HG03442 (cell line): ENCODE measurements around the gene GPR180.

Source experiments
- ATAC-seq: cut with Tn5 transposase; IDR thresholded peaks from one replicate; pipeline ENCODE4 v1.9.1; 2021; ENCODE audit warnings: mild to moderate bottlenecking, moderate library complexity; ENCODE audit not compliant: unreplicated experiment

GPR180 gene

GRCh38 chr13:94640721-94641120, 39.1 kb downstream of the GPR180 start:
- ATAC-seq, result no peak

DNA sequence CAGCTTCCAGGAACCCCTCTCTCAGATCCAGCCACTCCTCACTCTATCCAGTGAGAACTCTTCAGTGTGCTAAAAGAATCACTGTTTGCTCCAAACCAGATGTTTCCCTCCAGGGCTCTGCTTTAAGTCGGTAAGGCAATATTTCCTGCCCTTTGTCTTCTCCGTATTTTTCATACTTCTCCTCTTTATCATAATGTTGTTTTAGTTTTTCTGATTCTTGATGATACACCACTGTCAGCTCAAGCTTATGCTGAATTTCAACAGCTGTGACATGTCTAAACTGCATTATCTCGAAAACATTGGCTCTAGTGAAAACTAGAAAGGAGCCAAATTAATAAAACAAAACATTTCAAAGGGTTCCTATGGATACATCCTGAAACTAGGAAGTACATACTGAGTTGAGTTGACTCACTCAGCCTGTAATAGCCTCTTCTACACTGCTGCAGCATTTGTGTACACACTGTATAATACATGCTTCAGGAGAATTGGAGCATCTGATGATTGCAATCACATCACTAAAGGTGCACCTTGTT, 39.8 kb downstream of the GPR180 start:
- no peak for ATAC-seq

DNA sequence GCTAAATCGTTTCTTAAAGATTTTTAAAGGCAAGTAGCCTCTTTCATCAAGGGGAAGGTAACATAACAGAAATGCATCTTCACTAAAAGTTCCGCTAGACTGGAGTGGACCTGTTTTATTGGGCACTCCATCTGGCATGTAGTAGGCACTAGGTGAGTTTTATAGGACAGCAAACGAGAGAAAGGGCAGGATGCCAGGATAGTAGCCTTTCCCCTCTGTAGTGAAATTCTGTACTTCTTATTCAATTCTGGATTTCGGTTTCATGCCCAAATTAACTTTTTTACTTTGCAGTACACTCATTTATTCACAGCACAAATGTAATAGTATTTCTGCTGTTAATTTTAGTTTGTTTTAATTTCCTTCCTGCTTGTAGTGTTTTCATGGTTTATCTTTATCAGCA, 45.2 kb downstream of the GPR180 start:
- ATAC-seq, result peak; percentile 88

- ATAC-seq, result peak; percentile 4
Observed at GRCh38 chr13:94656176-94656575, 54.5 kb downstream of the GPR180 start.

GRCh38 chr13:94656766-94657165, 55.1 kb downstream of the GPR180 start:
- ATAC-seq, result peak; percentile 97

GRCh38 chr13:94657167-94657566, 55.5 kb downstream of the GPR180 start:
- ATAC-seq, result peak; percentile 33

GRCh38 chr13:94658926-94659597, 57.4 kb downstream of the GPR180 start:
- no peak for ATAC-seq

DNA sequence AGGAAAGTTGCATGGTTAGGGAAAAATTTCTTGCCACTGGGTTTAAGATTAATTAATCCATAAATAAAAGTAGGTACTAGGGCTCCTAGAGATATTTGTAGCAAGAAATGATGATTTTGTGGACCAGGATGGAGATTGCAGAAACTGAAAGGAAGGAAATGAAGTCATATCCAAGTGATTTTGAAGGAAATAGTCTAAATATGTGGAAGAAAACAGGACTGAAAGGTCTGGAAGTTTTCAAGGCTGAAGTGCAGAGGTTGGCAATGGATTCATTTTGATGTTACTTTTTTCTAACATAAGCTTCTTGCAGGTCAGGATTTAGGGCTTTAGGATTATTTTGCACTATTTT, 57.9 kb downstream of the GPR180 start:
- no peak for ATAC-seq

DNA sequence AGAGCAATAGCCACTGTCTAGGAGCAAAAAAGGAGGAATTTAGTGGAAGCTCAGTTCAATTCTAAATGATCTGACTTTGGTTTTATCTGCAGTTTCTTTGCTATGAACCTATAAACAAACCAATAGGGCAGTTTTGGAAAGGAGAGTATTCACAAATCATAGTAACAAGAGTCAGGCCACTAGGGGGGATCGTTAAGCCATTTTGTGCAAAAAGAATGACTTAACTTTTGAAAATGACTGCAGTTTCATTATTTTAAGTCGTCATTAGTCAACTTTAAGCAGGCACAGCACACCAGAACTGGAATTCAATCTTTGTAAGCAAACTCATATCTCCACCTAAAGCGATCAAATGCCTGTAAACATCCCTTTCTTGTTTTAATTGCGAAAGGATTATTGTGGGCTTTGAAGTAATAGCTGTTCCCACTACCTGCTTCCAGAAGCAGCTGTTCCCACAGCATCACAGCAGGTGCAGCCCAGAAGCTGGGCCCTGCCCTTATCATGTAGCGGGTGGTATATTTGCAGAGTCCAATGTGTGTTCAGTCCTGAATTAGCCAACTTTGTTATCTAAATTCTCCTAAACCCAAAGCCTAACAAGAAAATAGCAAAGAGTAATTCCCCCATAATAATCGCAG, 59.2 kb downstream of the GPR180 start:
- ATAC-seq, result no peak

DNA sequence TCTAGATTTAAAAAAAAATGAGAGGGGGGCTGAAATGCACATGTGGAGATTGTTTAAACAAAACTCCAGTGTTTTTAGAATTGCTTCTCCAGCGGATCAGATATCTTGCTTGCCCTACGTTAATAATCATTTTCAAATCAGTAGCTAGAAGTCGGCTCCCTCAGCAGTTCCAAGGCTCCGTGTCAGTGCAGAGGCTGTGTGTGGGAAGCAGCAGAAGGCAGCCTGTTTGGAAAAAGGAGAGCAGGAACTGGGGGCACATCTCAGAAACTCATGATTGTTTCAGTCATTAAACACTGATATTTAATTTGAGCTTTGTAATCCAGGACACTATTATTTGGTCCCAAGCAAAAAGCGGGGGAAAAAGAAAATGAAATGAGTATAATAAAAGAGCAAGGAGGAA, 59.7 kb downstream of the GPR180 start:
- ATAC-seq, result no peak

- no peak for ATAC-seq
Observed at GRCh38 chr13:94662274-94662945, 60.8 kb downstream of the GPR180 start.

DNA sequence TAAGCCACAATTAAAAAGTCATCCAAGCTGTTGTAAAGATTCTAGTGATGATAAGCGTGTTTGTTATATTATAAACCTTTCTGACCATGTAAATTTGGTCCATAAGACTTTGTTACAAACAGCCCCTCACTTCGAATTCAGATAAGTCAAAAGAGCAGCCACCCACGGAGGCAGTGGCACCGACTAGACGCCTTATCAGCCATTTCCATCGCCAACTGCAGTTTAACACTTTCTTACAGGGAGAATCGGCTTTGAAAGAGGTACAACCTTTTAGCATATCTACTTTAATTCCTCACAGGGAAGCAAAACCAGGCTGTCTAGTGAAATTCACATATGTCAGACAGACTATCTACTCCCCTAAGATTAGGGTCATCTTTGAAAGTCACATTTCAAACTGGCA, 63.2 kb downstream of the GPR180 start:
- ATAC-seq, result no peak

GRCh38 chr13:94666065-94666464, 64.4 kb downstream of the GPR180 start:
- no peak for ATAC-seq

DNA sequence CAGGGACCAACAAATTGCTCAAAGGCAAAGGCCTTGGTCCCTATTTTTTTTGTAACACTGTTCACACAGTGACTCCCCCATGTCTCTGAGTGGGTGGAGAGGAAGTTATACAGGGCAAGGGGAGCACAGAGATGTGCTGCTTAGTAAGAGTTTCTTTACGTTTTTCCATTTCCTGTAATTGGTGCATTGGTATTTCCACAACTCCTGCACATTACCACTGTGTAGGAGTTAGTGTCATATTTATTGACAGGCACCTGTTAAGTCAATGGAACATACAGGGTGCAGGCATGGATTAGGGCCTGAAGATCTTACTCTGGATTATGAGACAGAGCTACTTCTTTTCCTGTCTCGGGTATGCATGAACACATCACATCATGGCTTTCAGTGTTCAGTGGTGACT, 65.5 kb downstream of the GPR180 start:
- ATAC-seq, result peak; percentile 68

DNA sequence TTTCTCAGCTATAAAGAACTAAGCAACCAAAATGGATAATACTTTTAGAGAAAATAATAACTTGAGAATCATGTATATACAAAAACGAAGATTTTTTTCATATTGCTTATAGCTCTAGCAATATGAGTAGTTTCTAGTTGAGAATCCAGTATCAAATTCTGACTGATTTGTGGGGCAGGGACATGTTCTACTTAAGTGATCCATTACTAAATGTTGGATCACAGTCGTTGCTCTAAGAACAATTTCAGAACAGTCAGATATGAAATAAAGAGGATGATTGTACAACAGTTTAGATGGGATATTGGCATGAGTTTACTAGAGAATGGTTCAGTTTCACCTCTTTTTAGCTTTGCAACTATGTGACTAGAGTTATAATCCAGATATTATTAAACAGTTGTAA, 70.7 kb downstream of the GPR180 start:
- no peak for ATAC-seq

GRCh38 chr13:94673851-94674250, 72.2 kb downstream of the GPR180 start:
- no peak for ATAC-seq

- peak; percentile 87 for ATAC-seq
Observed at GRCh38 chr13:94674609-94675348, 73.1 kb downstream of the GPR180 start.

DNA sequence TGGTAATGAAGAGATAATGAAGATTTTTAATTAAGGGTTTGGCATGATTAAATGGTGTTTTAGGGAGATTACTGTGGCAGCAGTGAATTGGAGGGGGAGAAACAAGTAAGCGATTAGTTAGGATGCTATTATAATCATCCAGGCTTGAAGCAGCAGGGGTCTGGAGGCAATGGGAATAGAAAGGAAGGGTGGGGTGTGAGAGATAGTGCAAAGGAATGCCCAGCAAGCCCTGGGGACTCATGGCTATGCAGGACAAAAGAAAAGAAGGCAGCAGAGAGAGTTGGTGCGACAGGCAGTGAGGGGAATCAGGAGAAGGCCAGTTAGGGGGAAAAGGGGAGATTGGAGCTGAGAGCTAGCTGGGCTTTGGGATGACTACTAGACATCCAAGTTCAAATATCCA, 76.1 kb downstream of the GPR180 start:
- ATAC-seq, result no peak

GRCh38 chr13:94678845-94679244, 77.2 kb downstream of the GPR180 start:
- ATAC-seq, result no peak

GRCh38 chr13:94679614-94680013, 78.0 kb downstream of the GPR180 start:
- no peak for ATAC-seq

GRCh38 chr13:94682229-94682628, 80.6 kb downstream of the GPR180 start:
- no peak for ATAC-seq
